COLO668 (cell line): ENCODE results near the gene ABRACL.
"Not testable (repeated sequence)": the region's sequence is repeated elsewhere in the genome, so short reads cannot be mapped to it uniquely, and the experiment has no call there.

Source experiments
- DNase-seq: peaks from one replicate; lab custom pipeline; 2025; ENCODE audit not compliant: unreplicated experiment; lab: John Stamatoyannopoulos, UW

ABRACL gene, protein sequence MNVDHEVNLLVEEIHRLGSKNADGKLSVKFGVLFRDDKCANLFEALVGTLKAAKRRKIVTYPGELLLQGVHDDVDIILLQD

DNA sequence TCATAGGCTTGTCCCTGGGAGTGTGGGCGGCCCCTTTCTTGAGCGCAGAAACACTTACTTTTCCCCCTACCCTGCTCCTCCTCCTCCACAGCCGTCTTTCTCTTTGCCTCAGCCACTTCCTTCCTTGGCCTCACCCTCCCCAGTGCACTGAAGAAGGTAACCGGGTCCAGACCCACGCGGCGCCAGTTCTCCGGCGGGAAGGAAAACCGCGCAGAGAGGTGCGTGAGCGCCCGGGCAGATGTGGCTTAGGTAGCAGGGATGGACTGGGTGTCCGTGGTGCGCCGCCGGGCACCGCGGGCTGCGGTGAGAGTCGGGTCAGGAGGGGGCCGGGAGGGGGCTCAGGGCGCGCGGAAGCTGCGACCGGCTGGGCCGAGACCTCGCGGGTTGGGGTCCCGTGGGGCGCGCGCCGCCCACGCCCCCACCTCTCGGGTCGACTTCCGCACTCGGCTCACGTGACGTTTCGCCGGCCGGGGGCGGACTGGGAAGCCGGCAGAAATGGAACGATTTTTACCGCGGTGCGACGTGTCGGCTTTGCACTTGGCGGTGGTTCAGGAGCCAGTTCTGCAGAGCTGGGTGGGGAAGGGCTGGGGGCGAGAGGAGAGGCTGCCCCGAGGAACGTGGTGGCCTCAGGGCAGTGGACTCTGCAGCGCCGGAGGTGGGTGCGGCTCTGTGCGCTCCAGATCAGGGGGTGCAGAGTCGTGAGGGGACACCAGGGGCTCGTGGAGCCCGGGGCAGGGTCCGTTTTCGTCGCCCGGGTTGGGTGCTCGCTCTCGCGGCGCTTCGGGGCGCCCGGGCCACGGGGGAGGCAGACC is at the start of gene ABRACL:
Gene ABRACL (plus strand): TSS at position 88 of the 812 bp plus-strand sequence. CDS start 5,416 bp downstream, outside the sequence.
- peak; percentile 68 for DNase-seq

DNA sequence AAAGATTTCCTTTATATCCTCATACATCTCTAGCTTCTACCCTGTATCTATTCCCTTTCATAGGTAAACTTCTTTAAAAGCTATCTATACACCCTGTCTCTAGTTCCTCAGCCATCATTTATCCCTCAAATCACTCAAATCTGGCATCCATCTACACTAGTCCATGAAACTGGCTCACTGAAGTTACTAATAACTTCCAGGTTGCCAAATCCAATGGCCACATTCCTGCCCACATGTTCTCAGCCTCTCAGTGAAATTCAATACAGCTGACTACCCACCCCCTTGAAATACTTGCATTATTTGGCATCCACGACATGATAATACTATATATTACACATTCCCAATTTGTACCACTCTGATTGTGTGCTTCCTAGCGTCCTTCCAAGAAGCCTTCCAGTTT is 49.2 kb upstream of the ABRACL start:
- DNase-seq, result no peak

DNA sequence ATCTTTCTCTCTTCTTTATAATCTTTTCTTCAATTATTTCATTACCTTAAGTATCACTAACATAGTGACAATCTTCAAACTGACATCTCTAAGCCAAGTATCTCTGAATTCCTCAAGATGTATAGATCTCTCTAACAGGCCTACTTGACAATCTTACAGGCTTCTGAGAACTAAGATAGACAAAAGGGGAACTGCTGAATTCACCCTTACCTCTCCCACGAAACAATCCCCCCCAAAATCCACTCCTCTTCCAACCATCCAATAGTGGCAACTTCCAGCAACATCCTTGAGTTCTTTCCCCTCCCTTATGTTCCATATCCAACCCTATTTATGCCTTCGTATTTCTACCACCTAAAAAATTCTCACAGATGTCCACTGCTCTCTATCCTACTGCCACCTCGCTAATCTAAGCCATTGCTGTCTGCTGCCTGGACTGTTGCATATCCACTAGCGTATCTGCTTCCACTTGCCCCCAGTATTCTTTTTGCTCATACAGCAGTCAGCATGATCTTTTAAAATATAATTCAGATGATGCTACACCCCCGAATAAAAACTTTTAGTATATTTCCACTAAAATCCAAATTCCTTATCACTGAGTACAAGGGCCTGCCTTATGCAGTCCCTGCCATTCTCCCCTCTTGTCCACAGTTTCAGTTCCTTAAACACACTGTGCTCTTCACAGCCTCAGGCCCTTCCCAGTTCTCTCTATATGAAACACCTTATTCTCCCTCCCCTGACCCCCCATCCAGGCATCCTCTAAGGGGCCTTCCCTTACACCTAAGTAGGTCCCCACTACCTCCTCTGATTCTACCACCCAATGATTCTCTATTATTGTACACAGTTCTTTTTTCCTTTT is 48.5 kb upstream of the ABRACL start:
- no peak for DNase-seq

DNA sequence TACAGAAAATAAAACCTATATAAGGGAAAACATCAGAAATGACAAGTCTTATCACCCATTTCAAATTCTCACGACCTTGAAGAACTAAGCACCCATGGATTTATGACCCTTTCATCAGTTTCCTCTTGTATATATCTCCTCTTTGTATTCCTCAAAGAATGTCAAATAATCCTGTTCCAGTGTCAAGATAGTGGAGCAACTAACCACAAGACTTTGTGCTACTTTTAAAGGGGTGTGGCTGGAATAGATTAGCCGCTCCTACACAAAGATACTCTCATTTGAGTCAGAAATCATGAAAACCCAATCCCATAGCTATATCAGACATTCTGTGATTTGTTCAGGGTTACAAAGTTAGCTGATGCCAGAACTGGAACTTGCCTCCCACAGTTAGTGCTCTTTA is 47.1 kb upstream of the ABRACL start:
- DNase-seq, result no peak

DNA sequence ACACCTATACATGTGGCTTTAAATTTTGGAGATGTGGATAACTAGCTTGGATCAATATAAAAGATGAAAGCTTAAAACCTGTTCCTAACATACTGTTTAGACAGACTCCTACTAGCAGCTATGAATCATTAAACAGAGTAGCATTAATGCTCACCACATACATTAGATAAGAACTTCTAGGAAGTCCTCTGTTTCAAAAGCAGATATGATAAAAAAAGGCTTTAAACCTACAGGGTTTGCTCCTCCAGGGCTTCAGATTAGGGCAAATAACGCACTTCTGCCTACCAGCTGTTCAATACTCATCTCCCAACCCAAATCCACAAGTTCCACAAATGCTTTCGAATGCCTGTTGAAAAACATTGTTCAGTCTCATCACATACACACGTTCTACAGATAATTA is 42.0 kb upstream of the ABRACL start:
- DNase-seq, result no peak

DNA sequence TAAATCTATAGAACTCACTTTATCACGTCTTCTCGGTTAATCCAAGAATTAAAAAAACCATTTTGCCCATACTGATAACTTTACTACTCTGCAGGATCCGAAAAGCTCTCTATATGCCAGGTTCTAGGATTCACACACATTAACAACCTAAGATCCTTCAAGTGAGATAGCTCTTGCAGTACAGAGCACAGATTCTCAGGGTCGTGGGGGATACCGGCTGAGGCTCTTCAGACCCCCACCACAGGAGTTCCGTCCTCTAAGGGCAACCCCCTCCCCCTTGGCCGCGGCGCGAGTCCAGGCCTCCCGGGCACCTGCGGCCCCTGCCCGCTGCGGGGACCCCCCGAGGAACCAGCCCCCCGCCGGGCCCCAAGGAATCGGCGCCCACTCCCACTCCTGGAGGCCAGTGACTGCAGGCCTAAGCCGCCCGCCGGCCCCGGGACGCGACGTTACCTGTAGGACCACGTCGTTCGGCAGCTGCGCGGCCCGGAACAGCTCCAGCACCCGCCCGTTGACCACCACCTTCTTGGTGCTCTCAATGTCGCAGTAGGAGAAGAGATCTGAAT is 41.4 kb upstream of the ABRACL start:
- DNase-seq, result peak; percentile 49

DNA sequence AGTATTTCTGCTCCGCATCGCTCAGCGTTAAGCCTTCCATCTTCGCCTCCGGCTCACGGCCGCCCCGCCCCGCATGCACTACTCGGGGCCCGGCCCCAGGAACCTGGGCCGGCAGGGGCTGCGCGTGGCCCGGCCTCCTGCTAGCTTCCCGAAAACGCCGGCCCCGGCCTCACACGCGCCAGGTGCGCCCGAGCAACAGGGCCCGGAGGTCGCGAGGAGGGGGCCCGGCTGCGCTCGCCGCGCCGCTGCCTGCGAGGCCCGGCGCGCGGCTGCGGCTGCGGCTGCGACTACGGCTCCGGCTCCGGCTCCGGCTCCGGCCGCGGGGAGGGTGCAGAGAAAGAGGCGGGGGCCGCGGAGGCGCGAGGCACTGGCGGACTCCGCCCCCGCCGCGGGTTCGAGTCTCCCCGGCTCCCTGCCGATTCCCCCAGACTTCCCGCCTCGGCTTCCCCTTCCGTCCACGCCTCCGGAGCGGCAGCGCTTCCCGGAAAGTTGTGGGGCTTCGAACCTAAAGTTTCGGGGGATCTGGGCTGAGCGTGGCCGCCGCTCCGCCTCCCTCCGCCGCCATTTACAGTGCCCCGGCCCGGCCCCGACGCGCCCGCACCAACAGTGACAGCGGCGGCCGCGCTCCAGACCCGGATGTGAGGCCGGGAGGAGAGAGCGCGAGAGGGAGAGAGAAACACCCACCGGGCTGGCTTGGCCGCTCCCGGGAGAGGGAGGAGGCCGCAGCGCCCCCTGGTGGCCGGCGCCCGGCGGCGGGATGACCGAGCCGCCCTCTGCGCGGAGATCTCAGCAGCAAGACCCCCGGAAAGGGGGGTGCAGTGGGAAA is 40.7 kb upstream of the ABRACL start, which contains the start of gene REPS1:
Gene REPS1 (minus strand): TSS at position 611 of the 826 bp plus-strand sequence. CDS start 571 bp downstream, at position 40.
- DNase-seq, result peak; percentile 88

DNA sequence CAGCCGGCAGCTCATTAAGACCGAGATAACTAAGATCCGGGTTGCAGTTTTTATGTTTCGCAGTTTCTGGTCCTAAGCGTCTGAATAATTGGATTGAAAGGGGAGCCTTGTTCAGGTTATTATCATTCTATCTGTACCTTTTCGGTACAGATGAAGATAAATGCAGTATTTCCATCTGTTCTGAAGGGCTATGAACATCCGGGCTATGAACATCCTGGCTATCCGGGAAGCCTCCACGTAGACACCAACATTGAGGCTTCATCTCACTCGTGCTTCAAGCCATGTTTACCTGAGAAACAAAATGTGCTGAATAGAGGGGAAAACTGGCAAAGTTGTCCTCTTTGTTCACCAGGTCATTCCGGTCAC is 40.1 kb upstream of the ABRACL start:
- DNase-seq, result peak; percentile 36

DNA sequence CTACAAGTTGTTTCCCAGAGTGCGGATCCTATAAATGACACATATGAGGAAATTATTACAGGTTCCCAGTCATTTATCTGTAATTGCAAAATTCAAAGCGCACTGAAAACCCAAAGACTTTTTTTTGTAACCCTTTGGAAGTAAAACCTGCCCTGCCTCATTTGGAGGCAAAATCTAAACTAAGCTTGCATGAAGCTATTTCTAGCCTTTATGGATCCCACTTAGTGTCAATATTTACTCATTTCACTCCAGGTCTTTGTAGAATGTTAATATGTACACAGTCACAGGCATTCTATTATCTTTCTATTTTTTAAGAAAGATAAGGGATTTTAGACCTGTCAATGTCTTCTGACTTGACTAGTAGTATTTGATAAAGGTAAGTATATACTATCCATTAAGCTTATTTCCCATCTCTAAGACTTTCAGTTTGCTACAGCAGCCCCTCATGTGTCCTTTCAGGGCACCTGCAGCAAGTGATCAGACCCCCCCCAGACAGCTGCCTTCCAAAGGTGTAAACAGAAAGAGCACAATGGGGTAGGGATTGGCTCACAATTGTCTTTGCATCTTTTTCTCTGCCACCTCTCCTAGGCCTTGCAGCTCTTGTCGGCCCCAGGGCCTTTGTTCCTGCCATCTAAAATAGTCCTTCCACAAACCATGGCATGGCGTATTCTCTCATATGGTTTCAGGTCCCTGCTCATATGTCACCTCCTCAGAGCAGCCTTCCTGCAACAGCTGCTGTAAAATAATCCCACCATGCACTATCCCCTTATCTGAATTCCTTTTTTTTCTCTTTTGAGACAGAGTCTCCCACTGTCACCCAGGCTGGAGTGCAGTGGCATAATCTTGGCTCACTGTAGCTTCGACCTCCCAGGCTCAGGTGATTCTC is 39.2 kb upstream of the ABRACL start:
- peak; percentile 38 for DNase-seq

DNA sequence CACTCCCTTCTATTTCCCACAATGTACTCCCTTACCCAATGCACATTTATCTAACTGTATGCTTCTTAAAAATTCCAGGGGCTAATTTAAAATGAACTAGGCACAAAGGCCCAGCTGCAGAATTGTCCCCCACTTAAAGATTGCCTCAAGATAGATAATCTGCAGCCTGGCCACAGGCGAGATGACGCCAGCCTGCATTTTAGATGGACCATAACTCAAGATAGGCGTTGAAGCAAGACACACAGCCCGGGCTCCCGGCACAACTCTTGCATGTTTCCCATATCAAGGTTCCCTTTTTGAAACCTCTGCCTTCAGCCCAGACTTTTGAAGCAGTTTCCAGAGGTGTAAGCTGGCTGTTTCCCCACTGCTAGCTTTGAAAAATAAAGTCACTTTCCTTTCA is 37.3 kb upstream of the ABRACL start:
- DNase-seq, result no peak

DNA sequence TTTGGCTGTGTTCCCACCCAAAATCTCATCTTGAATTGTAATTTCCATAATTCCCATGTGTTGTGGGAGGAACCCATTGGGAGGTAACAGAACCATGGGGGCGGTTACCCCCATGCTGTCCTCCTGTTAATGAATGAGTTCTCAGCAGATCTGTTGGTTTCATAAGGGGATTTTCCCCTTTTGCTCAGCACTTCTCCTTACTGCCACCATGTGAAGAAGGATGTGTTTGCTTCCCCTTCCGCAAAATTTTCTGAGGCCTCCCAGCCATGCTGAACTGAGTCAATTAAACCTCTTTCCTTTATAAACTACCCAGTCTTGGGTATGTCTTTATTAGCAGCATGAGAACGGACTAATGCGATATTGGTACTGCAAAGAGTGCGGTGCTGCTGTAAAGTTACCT is 35.6 kb upstream of the ABRACL start:
- not testable (repeated sequence) for DNase-seq

DNA sequence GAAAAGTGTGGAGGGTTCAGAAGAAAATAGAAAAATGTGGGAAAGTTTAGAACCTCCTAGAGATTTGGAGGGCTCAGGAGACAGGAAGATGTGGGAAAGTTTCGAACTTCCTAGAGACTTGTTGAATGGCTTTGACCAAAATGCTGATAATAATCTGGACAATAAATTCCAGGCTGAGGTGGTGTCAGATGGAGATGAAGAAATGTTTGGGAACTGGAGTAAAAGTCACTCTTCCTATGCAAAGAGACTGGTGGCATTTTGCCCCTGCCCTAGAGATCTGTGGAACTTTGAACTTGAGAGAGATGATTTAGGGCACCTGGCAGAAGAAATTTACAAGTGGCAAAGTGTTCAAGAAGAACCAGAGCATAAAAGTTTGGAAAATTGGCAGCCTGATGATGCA is 35.1 kb upstream of the ABRACL start:
- not testable (repeated sequence) for DNase-seq

DNA sequence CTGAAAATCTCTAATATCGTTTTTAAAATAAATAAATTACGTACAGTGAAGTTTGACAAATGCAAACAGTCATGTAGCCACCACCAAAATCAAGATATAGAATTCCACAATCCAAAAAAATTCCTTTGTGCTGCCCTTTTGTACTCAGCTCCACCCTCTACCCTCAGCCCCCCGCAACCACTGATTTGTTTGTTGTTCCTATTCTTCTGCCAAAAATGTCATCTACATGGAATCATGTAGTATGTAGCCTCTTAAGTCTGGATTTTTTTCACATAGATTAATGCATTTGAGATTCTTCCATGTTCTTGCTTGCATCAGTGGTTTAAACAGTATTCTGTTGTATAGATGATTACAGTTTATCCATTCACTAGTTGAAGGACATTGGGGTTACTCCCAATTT is 32.0 kb upstream of the ABRACL start:
- DNase-seq, result no peak

DNA sequence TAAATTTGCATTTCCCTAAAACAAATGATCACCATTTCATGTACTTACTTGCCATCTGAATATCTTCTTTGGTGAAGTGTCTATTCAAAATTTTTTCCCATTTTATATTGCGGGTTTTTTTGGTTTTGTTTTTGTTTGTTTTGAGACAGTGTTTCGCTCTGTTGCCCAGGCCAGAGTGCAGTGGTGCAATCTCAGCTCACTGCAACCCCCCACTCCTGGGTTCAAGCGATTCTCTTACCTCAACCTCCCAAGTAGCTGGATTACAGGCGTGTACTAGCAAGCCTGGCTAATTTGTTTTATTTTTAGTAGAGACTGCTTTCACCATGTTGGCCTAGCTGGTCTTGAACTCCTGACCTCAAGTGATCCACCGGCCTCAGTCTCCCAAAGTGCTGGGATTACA is 31.4 kb upstream of the ABRACL start:
- no peak for DNase-seq

DNA sequence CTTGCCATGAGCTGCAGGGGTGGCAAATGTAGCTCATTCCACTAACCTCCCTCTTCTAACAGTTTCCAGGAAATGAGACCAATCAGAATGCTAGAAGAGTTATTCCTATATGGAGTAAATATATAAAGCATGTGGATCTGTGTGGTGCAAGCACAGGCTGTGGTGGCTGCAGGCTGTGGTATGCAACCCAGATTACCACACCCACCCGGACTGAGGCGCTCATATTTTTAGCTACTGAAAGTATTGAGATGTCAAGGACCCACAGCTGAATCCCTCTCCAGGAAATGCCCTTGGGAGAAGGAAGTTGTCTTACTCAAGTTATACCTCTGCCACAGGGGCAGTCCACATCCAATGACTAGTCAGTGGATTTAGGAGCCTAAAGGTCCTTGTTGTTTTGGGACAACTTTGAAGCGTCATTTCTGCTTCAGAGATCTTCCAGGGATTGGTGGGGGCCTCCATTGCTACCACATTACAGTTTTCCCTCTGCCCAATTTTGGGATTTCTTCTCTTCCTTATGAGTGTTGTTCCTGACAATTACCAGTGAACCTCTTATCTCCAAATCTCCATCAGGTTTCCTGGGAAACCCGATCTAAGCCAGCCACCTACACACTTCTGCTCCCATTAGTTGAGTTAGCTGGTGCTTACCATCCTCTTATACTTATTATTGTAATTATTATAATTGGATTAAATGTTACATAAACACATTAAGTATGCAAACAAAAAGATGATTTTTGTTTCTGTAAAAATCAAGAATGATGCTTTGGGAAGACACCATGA is 28.4 kb upstream of the ABRACL start:
- DNase-seq, result no peak

DNA sequence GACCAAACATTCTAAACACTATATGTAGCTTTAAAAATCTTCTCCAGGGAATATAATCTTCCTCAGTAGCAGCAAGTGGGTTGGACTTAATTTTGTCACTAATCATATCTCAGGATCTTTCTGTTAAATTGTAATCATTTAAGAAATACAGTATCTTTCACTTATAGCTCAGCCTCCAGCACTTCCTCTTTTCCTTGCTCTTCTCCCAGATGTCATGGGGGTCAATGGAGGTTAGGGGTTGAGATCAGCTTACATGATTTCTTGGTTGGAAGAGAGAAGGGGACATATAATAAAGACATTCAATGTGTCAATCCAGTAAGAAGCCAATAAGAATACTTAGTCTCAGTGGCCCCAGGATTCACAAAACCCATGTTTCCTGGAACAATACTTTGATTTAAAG is 24.8 kb upstream of the ABRACL start:
- DNase-seq, result no peak

DNA sequence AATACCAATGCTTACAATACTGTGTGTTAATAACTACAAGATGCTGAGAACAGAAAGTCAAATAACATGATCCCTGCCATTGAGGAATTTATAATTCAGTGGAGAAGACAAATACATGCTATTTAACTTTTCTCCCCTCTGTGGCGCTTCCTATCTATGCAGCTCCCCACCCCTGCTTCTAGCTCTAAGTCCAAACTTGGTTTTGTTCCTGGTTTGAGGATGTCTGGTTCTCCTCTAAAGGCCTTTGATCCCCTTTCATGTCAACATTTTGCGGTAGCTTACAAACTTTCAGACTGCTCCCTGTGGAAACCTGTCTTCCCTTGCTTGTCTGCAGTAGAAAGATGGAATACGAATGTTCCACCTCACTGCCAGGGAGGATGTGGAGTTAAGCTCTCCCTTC is 22.1 kb upstream of the ABRACL start:
- DNase-seq, result no peak

DNA sequence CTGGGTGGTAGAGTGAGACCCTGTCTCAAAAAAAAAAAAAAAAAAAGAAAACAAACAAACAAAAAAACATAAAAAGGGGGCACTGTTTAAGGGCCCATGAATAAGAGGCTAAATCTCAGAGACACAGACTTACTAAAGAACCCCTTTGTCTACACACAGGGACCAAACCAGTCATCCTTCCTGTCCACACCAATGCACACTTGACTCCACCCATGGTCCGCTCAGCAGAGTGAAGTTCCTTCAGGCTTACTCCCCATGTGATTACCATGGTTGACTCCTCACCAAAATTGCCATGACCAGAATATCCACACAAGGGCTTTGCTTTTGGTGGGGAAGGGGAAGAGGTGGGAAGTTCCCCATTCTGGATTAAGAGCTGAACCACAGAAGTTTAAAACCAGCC is 21.1 kb upstream of the ABRACL start:
- DNase-seq, result no peak

DNA sequence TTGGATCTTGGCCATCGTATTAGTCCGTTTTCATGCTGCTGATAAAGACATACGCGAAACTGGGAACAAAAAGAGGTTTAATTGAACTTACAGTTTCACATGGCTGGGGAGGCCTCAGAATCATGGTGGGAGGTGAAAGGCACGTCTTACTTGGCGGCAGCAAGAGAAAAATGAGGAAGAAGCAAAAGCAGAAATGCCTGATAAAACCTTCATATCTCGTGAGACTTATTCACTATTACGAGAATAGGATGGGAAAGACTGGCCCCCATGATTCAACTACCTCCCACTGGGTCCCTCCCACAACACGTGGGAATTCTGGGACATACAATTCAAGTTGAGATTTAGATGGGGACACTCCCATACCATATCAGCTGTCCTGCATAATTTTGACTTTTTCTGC is 20.4 kb upstream of the ABRACL start:
- DNase-seq, result no peak
